Measurements from ENCODE around the gene EPS8L2.

DNA sequence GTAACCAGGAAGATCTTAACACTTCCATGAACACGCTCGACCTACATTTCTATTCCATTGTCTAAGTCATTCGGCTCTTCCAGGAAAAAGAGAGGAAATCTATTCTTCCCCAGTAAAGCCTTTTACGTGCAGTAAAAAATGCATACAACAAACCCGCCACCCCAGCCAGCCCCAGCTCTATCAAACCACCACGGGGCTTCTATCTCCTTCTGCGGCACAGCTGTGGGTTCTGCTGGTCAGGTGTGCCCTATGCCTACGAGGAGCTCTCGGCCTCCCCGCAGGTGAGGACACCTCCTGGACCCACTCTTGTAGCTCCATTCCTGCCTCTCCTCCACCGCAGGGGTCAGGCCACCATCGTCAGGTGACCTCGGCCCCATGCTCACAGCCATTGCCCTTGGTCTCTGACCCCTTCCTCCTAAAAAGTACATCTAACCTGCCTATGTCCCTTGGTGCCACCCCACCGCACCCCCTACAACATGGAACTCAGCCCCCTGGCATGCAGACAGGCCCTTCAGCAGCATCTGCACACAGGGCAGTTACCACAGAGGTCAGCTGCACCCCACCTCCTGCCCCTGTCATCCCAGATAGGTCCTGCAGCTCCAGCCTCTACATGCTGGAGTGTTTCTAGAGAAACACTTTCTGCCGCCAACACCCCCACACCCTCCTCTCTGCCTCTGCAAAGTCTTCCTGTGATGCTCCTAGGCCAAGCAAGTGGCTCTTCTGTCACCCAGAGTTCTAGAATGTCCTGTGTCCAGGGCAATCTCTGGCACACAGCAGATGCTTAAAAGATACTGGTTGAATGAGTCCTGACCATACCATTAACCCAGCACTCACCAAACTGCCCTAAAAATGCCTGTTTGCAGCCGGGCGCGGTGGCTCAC lies 14.1 kb upstream of the EPS8L2 start:
- TF ChIP-seq POLR2A (IDR thresholded peaks at IDR 0.05) (no peak), POLR2AphosphoS5 (IDR thresholded peaks at IDR 0.05) (no peak)
- TF ChIP-seq, protein P1, sequence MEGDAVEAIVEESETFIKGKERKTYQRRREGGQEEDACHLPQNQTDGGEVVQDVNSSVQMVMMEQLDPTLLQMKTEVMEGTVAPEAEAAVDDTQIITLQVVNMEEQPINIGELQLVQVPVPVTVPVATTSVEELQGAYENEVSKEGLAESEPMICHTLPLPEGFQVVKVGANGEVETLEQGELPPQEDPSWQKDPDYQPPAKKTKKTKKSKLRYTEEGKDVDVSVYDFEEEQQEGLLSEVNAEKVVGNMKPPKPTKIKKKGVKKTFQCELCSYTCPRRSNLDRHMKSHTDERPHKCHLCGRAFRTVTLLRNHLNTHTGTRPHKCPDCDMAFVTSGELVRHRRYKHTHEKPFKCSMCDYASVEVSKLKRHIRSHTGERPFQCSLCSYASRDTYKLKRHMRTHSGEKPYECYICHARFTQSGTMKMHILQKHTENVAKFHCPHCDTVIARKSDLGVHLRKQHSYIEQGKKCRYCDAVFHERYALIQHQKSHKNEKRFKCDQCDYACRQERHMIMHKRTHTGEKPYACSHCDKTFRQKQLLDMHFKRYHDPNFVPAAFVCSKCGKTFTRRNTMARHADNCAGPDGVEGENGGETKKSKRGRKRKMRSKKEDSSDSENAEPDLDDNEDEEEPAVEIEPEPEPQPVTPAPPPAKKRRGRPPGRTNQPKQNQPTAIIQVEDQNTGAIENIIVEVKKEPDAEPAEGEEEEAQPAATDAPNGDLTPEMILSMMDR (IDR thresholded peaks at IDR 0.05), result no peak
